ENCODE measurements around the gene SEPTIN1.
"Not testable (repeated sequence)": the region's sequence is repeated elsewhere in the genome, so short reads cannot be mapped to it uniquely, and the experiment has no call there.

The SEPTIN1 gene

GRCh38 chr16:30334473-30334989 is 47.8 kb downstream of the SEPTIN1 start:
- ChIA-PET POLR2A (interaction anchor here (0.6 to 2.1 kb wide), 7 partner anchors 18 to 83 kb away, joined by 3 to 10 read pairs (median 4); partner anchors contain the start of genes CD2BP2 and ZNF48), CTCF (interaction anchor here (0.5 to 1.6 kb wide), 2 partner anchors 28 to 75 kb away, joined by 3 to 6 read pairs; no protein-coding TSS in a partner anchor)
- TF ChIP-seq ZNF398 (tag by site-specific recombination; IDR thresholded peaks at IDR 0.05) (peak; percentile 43), PATZ1 (tag by site-specific recombination; IDR thresholded peaks at IDR 0.05) (peak; percentile 55; the same call in 1 of the 2 replicates), PRDM1 (tag by site-specific recombination; IDR thresholded peaks at IDR 0.05) (0 out of 2 replicates have a peak, but pooled peaks have one; percentile 11), PRDM10 (tag by site-specific recombination; IDR thresholded peaks at IDR 0.05) (peak; percentile 85), GLIS2 (tag by site-specific recombination; IDR thresholded peaks at IDR 0.05) (peak; percentile 59; the same call in 1 of the 2 replicates), ZSCAN30 (tag by site-specific recombination; IDR thresholded peaks at IDR 0.05) (peak; percentile 46; the same call in 1 of the 2 replicates), ZBTB17 (tag by site-specific recombination; IDR thresholded peaks at IDR 0.05) (0 out of 2 replicates have a peak, but pooled peaks have one; percentile 37)
- Histone ChIP-seq H3K4me3 (ENCODE audit: low read depth, low read length) (peak overlapping the region; percentile 92), H3K27ac (ENCODE audit: extremely low read depth, low read depth, low read length) (peak overlapping the region; percentile 87)
- not testable (repeated sequence) for H3K4me1 ChIP-seq (ENCODE audit: control insufficient read depth, insufficient read depth, low read length); H3K36me3 ChIP-seq (ENCODE audit: control insufficient read depth in 2 of 2, insufficient read depth in 1 of 2, low read length in 2 of 2); H3K9me3 ChIP-seq (ENCODE audit: control insufficient read depth, insufficient read depth, low read depth, low read length)

Measured in HEK293 (cell line).